NCI-H1436 treated with DMSO at 0.1 percent for 48 hours (cell line): ENCODE measurements around the gene KATNAL1.

Experiments
- DNase-seq: peaks from one replicate; lab custom pipeline; 2025; lab: John Stamatoyannopoulos, UW

Gene KATNAL1

GRCh38 chr13:30163441-30163840, 143.9 kb downstream of the KATNAL1 start:
- DNase-seq: no peak

GRCh38 chr13:30159446-30159839, 147.9 kb downstream of the KATNAL1 start:
- no peak for DNase-seq

- DNase-seq: no peak
These were observed 148.4 kb downstream of the KATNAL1 start for GRCh38 chr13:30158774-30159445.

GRCh38 chr13:30157616-30157993, 149.7 kb downstream of the KATNAL1 start:
- DNase-seq: no peak

- no peak for DNase-seq
These were observed 150.3 kb downstream of the KATNAL1 start for GRCh38 chr13:30156826-30157615.

- no peak for DNase-seq
These were observed 151.1 kb downstream of the KATNAL1 start for GRCh38 chr13:30156270-30156669.

- DNase-seq: no peak
These were observed 152.4 kb downstream of the KATNAL1 start for GRCh38 chr13:30154931-30155330.

GRCh38 chr13:30154531-30154930, 152.8 kb downstream of the KATNAL1 start:
- DNase-seq: no peak

GRCh38 chr13:30153545-30154426, 153.6 kb downstream of the KATNAL1 start:
- no peak for DNase-seq
